Measurements from ENCODE around the gene TEX29.

DNA sequence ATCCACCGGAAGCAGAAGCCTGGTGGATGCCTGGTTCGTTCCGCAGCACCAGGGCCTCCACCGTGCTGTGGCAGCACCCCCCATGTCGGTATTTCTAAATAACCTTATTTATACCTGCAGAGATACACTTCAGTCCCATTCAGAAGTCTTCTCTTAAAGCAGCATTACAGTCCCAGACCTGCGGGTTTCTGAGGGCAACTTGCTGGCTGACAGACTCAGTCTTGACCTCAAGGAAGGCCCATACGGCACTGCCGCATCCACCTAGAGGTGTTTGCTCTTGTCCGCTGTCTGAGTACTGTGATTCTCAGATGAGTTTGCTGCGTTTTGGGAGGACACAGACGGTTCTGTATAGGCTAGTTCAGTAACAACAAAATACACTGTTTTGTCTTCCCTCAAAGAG, 16.9 kb upstream of the TEX29 start:
- no peak for TF ChIP-seq POLR2A (IDR thresholded peaks at IDR 0.05)
- TF ChIP-seq, protein P1, sequence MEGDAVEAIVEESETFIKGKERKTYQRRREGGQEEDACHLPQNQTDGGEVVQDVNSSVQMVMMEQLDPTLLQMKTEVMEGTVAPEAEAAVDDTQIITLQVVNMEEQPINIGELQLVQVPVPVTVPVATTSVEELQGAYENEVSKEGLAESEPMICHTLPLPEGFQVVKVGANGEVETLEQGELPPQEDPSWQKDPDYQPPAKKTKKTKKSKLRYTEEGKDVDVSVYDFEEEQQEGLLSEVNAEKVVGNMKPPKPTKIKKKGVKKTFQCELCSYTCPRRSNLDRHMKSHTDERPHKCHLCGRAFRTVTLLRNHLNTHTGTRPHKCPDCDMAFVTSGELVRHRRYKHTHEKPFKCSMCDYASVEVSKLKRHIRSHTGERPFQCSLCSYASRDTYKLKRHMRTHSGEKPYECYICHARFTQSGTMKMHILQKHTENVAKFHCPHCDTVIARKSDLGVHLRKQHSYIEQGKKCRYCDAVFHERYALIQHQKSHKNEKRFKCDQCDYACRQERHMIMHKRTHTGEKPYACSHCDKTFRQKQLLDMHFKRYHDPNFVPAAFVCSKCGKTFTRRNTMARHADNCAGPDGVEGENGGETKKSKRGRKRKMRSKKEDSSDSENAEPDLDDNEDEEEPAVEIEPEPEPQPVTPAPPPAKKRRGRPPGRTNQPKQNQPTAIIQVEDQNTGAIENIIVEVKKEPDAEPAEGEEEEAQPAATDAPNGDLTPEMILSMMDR (IDR thresholded peaks at IDR 0.05), result no peak
